Hematopoietic multipotent progenitor cell (in vitro differentiated cells): ENCODE measurements around the gene FXR1. TPM values are rescaled to one million over a fixed set of nuclear protein-coding genes. Genes with fewer than 3 reads are reported as not detected.
"Not testable (repeated sequence)": the region's sequence is repeated elsewhere in the genome, so short reads cannot be mapped to it uniquely, and the experiment has no call there.

Source experiments
- DNase-seq, 3 donors: peaks; one replicate each; pipeline ENCODE4 v3.0.0-alpha.2; 2011 to 2015; ENCODE audit warnings: low read depth in 2 of 3, low spot score in 2 of 3
- total RNA-seq: library from RNA; depleted of rRNA; stranded (reverse); fragments of >200 nt; gene quantifications from one replicate; pipeline ENCODE4 v1.2.3, GENCODE V29; 2012

The FXR1 gene
- 88.1 TPM for total RNA-seq

DNA sequence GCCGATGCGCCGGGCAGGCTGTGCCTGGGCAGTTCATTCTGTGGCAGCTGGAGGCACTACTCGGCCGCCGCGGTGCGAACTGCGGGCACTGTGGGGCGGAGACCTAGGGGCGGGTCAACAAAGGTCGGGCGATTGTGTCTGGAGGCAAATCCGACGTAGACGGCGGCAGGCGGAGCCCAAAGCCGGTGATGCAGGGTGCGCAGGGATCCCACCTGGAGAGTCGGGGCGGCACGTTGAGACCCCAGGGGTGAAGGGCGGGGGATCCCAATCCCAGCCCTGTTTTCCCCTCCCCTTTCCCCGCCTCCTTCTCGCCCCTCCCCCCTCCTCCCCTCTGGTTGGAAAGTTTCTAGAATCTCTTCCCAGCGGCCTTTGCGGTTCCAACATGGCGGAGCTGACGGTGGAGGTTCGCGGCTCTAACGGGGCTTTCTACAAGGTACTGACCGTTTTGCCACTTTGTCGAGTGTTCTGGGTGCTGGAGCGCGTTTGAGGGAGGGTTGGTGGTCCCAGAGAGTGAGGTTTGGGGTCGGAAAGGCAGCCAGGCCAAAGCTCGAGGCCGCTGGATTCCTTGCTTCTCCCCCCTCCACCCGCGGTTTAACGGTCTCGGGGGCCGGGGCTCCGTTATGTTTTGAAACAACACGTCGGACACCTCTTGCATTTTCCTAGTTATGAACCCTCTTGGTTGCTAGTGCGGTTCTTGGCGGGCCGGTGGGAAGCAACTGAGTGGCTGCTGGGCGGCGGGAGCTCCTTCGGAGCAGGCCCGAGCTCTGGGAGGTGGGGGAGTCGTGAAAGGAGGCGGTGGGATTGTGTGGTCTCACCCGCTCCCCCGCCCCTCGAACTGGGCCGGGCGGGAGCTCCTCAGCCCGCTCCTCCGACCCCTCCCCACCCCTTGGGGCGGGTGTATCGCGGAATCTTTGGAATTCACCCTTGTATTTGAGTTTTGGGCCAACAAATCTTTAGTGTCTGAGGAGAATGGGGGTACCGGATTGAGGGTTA, at the start of gene FXR1:
Gene FXR1, plus strand, starts transcription at position 367 of the 993 bp plus-strand sequence. Its CDS starts 16 bp downstream, at position 383.
- DNase-seq = peak; percentile 76 to 94 (median 90)

- no peak for DNase-seq
These were observed 42.3 kb upstream of the FXR1 start for GRCh38 chr3:180870008-180870699.

DNA sequence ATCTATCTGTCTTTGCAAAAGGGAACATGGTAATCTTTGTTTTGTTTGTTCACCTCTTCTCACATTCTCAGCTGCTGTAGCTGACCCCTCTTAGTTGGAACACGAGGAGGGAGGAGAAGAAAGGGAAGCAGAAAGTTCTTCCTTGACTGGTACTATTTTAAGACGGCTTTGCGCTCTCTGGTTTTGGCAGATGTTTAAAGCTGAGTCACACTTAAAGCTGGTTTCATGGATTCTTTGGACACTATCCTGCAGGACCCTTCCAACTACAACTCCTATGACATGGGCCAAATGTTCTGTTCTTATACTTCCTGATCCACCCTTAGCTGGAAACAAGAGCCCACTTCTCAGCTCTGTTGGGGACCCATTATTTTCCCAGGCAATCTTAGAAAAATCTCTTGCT, 40.6 kb upstream of the FXR1 start:
- DNase-seq = no peak

- DNase-seq = not testable (repeated sequence)
These were observed 40.0 kb upstream of the FXR1 start for GRCh38 chr3:180872430-180872829.

GRCh38 chr3:180875124-180875698, 37.3 kb upstream of the FXR1 start:
- no peak for DNase-seq

DNA sequence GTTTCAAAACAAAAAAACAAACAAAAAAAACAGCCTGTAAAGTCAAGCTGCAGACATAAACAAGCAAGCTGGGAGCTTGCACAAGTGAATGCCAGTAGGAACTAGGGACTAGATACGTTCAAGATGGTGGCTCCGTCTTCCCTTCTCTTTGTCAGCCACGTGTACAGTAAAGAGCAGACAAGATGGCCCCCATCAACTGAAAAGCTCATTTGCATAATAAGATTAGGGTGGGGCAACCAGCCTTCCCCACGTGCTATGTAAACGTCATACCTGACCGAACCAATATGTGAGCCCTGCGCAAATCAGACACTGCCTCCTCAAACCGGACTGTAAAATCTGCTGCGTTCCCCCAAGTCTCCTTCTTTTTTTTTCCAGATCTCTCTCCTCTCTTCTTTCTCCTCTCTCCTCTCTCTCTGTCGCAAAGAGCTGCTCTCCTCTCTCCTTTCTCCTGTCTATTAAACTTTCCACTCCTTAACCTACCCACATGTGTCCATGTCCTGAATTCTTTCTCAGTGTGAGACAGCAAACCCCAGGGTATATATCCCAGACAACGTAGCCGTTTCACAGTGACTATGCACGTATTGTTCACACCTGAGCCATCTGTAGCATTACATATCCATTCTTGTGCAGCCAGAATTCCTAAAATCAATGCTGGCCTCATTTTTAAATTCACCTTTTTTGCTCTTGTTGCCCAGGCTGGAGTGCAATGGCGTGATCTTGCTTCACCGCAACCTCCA, 31.2 kb upstream of the FXR1 start:
- DNase-seq = no peak

DNA sequence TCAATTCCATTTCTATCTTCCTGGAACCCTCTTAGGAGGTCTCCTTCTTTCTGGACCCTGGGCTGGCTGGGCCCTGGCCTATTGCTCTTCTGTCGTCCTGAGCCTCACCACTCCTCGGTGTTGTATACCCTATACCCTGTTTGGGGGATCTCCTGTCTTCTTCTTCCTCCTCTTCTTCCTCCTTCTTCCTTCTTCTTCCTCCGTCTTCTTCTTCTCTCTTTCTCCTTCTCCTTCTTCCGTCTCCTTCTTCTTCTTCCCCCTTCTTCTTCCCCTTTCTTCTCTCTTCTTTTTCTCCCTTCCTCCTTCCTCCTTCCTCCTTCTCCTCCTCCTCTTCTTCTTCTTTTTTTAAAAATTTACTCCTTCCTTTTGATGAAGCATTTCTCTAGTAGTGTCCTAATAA, 30.4 kb upstream of the FXR1 start:
- DNase-seq = no peak

- DNase-seq = no peak
These were observed 23.4 kb upstream of the FXR1 start for GRCh38 chr3:180888992-180889560.

DNA sequence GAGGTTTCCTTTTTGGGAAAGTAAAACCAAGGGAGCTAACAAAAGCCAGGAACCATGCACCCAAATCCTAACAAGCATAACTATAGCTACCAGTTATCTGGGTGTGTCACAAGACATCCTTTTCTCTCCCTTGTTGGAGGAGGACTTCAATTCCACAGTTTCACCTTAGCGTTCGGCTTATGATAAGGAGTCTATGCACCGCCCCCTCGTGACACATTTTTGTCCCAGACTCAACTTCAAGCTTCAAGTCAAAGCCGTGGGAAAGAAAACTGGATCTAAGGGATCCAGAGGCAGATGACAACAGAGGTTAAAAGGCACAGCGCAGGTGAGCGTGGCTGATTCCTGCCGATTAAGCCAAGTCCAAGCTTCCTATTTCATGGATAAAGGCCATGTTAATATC, 13.9 kb upstream of the FXR1 start:
- no peak for DNase-seq

- no peak for DNase-seq
These were observed 2.9 kb upstream of the FXR1 start for GRCh38 chr3:180909369-180910127.

GRCh38 chr3:180910823-180911222, 1.6 kb upstream of the FXR1 start:
- DNase-seq = no peak

GRCh38 chr3:180911876-180912303, 580 bp upstream of the FXR1 start:
- no peak for DNase-seq

DNA sequence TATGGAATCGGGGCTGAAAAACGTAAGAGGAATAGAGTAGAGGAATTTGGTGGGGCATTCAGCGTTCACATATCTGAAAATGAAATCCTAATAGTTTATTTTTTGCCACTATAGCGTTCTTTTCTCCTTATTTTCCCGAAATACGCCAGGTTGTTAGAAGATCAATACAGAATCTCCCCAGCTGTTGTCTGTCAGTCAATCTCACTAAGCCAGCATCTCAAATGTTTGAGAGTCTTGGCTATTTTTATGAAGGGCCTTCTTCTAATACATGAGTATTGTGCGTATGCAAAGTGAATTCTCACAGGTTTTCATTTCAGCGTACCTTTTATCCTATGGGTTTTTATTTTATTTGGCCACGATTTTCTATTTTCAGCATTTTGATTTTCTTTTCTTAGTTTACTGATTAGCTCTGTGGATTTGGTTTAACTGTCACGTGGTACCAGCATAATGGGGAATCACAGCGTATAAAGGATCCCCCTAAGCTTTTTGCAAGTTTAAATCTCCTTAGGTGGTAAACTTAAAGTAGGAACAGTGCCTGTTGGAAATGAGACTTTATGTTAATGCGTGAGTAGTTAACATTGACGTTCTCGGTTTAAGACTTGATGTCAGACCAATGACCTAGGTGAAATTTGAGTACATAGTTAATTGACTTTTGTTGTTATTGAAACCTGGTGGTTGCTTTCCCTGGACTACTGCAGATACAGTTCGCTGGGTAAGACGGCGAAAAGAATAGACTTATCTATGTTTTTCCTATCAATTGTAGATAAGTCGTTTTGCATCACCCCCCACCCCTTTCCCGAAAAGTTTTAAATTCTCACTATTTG, 1.3 kb downstream of the FXR1 start:
- DNase-seq = no peak

DNA sequence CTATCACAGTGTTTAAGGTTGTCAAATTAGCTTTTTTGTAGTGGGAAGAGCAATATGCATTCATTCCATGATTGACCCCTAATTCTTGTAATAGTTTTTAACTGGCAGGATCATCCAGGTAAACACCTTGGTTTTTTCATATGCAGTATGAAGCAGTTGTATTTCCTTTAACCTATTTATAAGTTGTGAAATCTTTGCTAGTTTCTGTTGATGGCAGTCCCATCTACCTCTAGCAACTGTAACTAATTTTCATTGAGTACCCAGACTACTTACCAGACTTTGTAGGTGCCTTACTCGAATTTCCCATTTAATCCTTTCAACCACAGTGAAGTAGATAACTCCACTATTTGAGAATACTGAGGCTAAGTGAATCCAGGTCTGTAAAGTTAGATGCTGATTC, 6.1 kb downstream of the FXR1 start:
- no peak for DNase-seq

DNA sequence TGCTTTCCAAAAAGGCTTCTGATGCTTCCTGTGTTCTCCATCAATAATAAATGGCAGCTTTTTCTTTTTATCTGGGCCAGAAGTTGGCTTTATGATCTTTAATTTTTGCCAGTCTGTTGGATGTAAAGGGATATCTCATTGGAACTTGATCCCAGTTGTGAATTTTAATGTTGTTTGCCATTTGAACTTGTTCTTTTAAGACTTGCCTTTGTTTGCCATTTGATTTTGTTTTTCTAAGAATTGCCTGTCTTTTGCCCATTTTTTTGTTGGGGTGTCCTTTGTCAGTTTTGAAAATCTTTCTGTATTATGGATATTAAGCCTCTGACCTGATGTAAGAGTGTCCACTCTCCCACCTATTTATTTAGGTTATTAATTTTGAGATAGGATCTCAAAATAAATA, 9.8 kb downstream of the FXR1 start:
- DNase-seq = no peak

- DNase-seq = no peak
These were observed 11.1 kb downstream of the FXR1 start for GRCh38 chr3:180923561-180923960.

DNA sequence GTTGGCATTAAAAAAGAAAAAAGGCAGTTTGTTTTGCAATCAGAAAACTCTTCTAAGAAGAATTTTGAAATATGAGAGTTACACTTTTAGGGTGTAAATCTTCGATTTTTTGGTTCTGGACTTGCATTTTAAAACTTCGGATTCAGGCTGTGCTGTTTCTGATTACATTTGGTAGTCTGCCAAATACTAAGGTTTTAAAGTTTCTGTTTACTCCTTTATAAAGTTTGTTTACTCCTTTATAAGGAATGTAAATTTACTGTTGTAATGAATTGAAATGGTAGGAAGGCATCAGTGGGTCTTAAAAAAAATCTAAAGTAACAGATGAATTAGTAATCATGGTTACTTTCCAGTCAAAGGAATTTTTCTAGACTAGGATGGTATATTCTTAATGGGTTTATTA, 14.1 kb downstream of the FXR1 start:
- DNase-seq = no peak

DNA sequence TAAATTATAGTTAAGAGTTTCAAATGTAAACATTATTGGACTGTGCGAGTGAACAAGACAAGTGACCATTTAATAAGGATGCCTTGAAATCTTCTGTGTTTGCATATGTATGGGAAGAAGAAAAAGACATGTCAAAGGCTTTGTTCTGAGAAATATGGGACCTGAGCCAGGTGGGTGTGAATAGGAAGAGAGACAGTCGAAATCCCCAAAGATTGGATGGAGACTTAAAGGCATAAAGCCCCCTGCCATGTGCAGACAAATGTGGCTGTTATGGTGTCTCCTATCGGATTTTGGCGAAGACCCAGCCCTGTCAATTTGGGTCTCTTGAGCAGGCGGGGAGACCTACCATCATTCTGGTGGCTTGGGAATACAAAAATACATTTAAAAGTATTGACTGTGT, 16.9 kb downstream of the FXR1 start:
- DNase-seq = no peak

GRCh38 chr3:180930526-180930925, 18.1 kb downstream of the FXR1 start:
- no peak for DNase-seq
